ENCODE data around the gene NKX3-2.
"Not testable (repeated sequence)": the region's sequence is repeated elsewhere in the genome, so short reads cannot be mapped to it uniquely, and the experiment has no call there.

The NKX3-2 gene

GRCh38 chr4:13543839-13544605 lies at the start of gene NKX3-2:
Gene NKX3-2, minus strand, starts transcription at chr4:13544508. Its CDS starts 94 bp downstream, at chr4:13544414.
- DNase-seq (ENCODE audit: low read depth in 2 of 2): no peak

- no peak for DNase-seq (ENCODE audit: low read depth in 2 of 2)
Observed at GRCh38 chr4:13592220-13592619, 47.9 kb upstream of the NKX3-2 start.

GRCh38 chr4:13590766-13591165 lies 46.5 kb upstream of the NKX3-2 start:
- no peak for DNase-seq (ENCODE audit: low read depth in 2 of 2)

GRCh38 chr4:13588954-13589353 lies 44.6 kb upstream of the NKX3-2 start:
- no peak for DNase-seq (ENCODE audit: low read depth in 2 of 2)

GRCh38 chr4:13584481-13584880 lies 40.2 kb upstream of the NKX3-2 start:
- DNase-seq (ENCODE audit: low read depth in 2 of 2): no peak

GRCh38 chr4:13580036-13580435 lies 35.7 kb upstream of the NKX3-2 start:
- DNase-seq (ENCODE audit: low read depth in 2 of 2): no peak

GRCh38 chr4:13577660-13578059 lies 33.4 kb upstream of the NKX3-2 start:
- DNase-seq (ENCODE audit: low read depth in 2 of 2): no peak

- no peak for DNase-seq (ENCODE audit: low read depth in 2 of 2)
Observed at GRCh38 chr4:13570916-13571315, 26.6 kb upstream of the NKX3-2 start.

GRCh38 chr4:13567125-13567524 lies 22.8 kb upstream of the NKX3-2 start:
- no peak for DNase-seq (ENCODE audit: low read depth in 2 of 2)

- no peak for DNase-seq (ENCODE audit: low read depth in 2 of 2)
Observed at GRCh38 chr4:13562876-13563275, 18.6 kb upstream of the NKX3-2 start.

- DNase-seq (ENCODE audit: low read depth in 2 of 2): no peak
Observed at GRCh38 chr4:13561673-13562072, 17.4 kb upstream of the NKX3-2 start.

GRCh38 chr4:13560111-13560510 lies 15.8 kb upstream of the NKX3-2 start:
- DNase-seq (ENCODE audit: low read depth in 2 of 2): not testable (repeated sequence)

GRCh38 chr4:13559413-13559812 lies 15.1 kb upstream of the NKX3-2 start:
- DNase-seq (ENCODE audit: low read depth in 2 of 2): no peak

- DNase-seq (ENCODE audit: low read depth in 2 of 2): no peak
Observed at GRCh38 chr4:13558881-13559280, 14.6 kb upstream of the NKX3-2 start.

GRCh38 chr4:13555325-13555724 lies 11.0 kb upstream of the NKX3-2 start:
- DNase-seq (ENCODE audit: low read depth in 2 of 2): no peak

GRCh38 chr4:13553081-13553480 lies 8.8 kb upstream of the NKX3-2 start:
- no peak for DNase-seq (ENCODE audit: low read depth in 2 of 2)

GRCh38 chr4:13548984-13549546 lies 4.8 kb upstream of the NKX3-2 start:
- DNase-seq (ENCODE audit: low read depth in 2 of 2): peak; percentile 73 to 87

GRCh38 chr4:13548059-13548983 lies 4.0 kb upstream of the NKX3-2 start:
- DNase-seq (ENCODE audit: low read depth in 2 of 2): no peak

- DNase-seq (ENCODE audit: low read depth in 2 of 2): no peak
Observed at GRCh38 chr4:13547485-13548041, 3.3 kb upstream of the NKX3-2 start.

GRCh38 chr4:13546941-13547484 lies 2.7 kb upstream of the NKX3-2 start:
- DNase-seq (ENCODE audit: low read depth in 2 of 2): no peak

- DNase-seq (ENCODE audit: low read depth in 2 of 2): no peak
Observed at GRCh38 chr4:13546142-13546940, 2.0 kb upstream of the NKX3-2 start.
